H9 (cell line): Measurements from ENCODE around the gene SEPHS1. TPM values are rescaled to one million over a fixed set of nuclear protein-coding genes. Genes with fewer than 3 reads are reported as not detected.
A peak's percentile ranks its signal among the peaks of the same experiment; 100 is the strongest.

ENCODE experiments used
- DNase-seq: peaks from one replicate; pipeline ENCODE4 v3.0.0-alpha.2; 2017
- H2AFZ ChIP-seq: one replicate; pipeline ENCODE4 v1.6.1; 2013; ENCODE audit warnings: mild to moderate bottlenecking, low read length, control low read depth, moderate library complexity
- H2AK5ac ChIP-seq: 2 replicates; pipeline ENCODE4 v1.6.1; 2013; ENCODE audit warnings: low read length, control low read depth, mixed read lengths; ENCODE audit not compliant: insufficient read length
- H2BK120ac ChIP-seq: one replicate; pipeline ENCODE4 v1.6.1; 2013; ENCODE audit warnings: low read depth, mild to moderate bottlenecking, low read length, control low read depth, inconsistent platforms; ENCODE audit not compliant: poor library complexity, severe bottlenecking
- H2BK12ac ChIP-seq: 2 replicates; pipeline ENCODE4 v1.6.1; 2013; ENCODE audit warnings: low read length, control low read depth, mixed read lengths, low read depth; ENCODE audit not compliant: insufficient read length
- H2BK15ac ChIP-seq: 2 replicates; pipeline ENCODE4 v1.6.1; 2013; ENCODE audit warnings: low read depth, low read length, control low read depth
- H2BK20ac ChIP-seq: one replicate; pipeline ENCODE4 v1.6.1; 2013; ENCODE audit warnings: low read depth, mild to moderate bottlenecking, low read length, control low read depth, inconsistent platforms; ENCODE audit not compliant: poor library complexity, severe bottlenecking
- H2BK5ac ChIP-seq: 2 replicates; pipeline ENCODE4 v1.6.1; 2013; ENCODE audit warnings: low read length, control low read depth, mixed read lengths; ENCODE audit not compliant: insufficient read length
- H3K14ac ChIP-seq: 2 replicates; pipeline ENCODE4 v1.6.1; 2013; ENCODE audit warnings: low read length, control low read depth; ENCODE audit not compliant: insufficient read depth
- H3K18ac ChIP-seq: 2 replicates; pipeline ENCODE4 v1.6.1; 2013; ENCODE audit warnings: low read depth, mild to moderate bottlenecking, mixed read lengths, low read length, control low read depth; ENCODE audit not compliant: insufficient read length
- H3K23ac ChIP-seq: 2 replicates; pipeline ENCODE4 v1.6.1; 2013; ENCODE audit warnings: low read length, control low read depth, mixed read lengths, low read depth; ENCODE audit not compliant: insufficient read length
- H3K23me2 ChIP-seq: 2 replicates; pipeline ENCODE4 v1.6.1; 2013; ENCODE audit warnings: low read depth, mild to moderate bottlenecking, mixed read lengths, low read length, control low read depth; ENCODE audit not compliant: insufficient read length, poor library complexity, severe bottlenecking
- H3K27ac ChIP-seq: 2 replicates; pipeline ENCODE4 v1.5.1; 2013; ENCODE audit warnings: low read length, control low read depth, mixed read lengths, low read depth; ENCODE audit not compliant: insufficient read length
- H3K27me3 ChIP-seq: 2 replicates; pipeline ENCODE4 v1.6.1; 2013; ENCODE audit warnings: low read length, control low read depth, inconsistent platforms; ENCODE audit not compliant: insufficient read depth
- H3K4ac ChIP-seq: 2 replicates; pipeline ENCODE4 v1.6.1; 2013; ENCODE audit warnings: low read depth, mild to moderate bottlenecking, control low read depth, inconsistent platforms, low read length, moderate library complexity
- H3K4me1 ChIP-seq: 2 replicates; pipeline ENCODE4 v1.6.1; 2013; ENCODE audit warnings: low read length, control low read depth, inconsistent platforms; ENCODE audit not compliant: insufficient read depth
- H3K4me2 ChIP-seq: 2 replicates; pipeline ENCODE4 v1.6.1; 2013; ENCODE audit warnings: low read length, control low read depth, mixed read lengths; ENCODE audit not compliant: insufficient read length, insufficient read depth
- H3K56ac ChIP-seq: 2 replicates; pipeline ENCODE4 v1.6.1; 2013; ENCODE audit warnings: low read depth, mild to moderate bottlenecking, mixed read lengths, low read length, control low read depth; ENCODE audit not compliant: insufficient read length
- H3K79me1 ChIP-seq: 2 replicates; pipeline ENCODE4 v1.6.1; 2013; ENCODE audit warnings: low read depth, mild to moderate bottlenecking, moderate library complexity, low read length, control low read depth, inconsistent platforms; ENCODE audit not compliant: insufficient read depth, poor library complexity, severe bottlenecking
- H3K79me2 ChIP-seq: 2 replicates; pipeline ENCODE4 v1.6.1; 2013; ENCODE audit warnings: low read length, control low read depth, inconsistent platforms; ENCODE audit not compliant: insufficient read depth
- H3K9ac ChIP-seq: 2 replicates; pipeline ENCODE4 v1.6.1; 2013; ENCODE audit warnings: low read length, control low read depth, mixed read lengths; ENCODE audit not compliant: insufficient read length; ENCODE audit errors: extremely low read depth
- H3K9me3 ChIP-seq: one replicate; pipeline ENCODE4 v1.6.1; 2013; ENCODE audit warnings: low read depth, low read length, inconsistent platforms; ENCODE audit not compliant: control insufficient read depth
- H3T11ph ChIP-seq: one replicate; pipeline ENCODE4 v1.6.1; 2013; ENCODE audit warnings: mild to moderate bottlenecking, low read length, control low read depth, inconsistent platforms
- H4K20me1 ChIP-seq: one replicate; pipeline ENCODE4 v1.6.1; 2013; ENCODE audit not compliant: control insufficient read depth, insufficient read length, insufficient read depth
- H4K5ac ChIP-seq: 2 replicates; pipeline ENCODE4 v1.6.1; 2013; ENCODE audit warnings: low read depth, mild to moderate bottlenecking, mixed read lengths, low read length, control low read depth; ENCODE audit not compliant: insufficient read length
- H4K8ac ChIP-seq: replicated peaks from 2 replicates; pipeline ENCODE4 v1.6.1; 2013; ENCODE audit warnings: low read length, control low read depth, mixed read lengths, low read depth; ENCODE audit not compliant: insufficient read length
- H4K91ac ChIP-seq: 2 replicates; pipeline ENCODE4 v1.6.1; 2013; ENCODE audit warnings: low read depth, mild to moderate bottlenecking, moderate library complexity, mixed read lengths, low read length, control low read depth; ENCODE audit not compliant: insufficient read length
- H3K27ac Mint-ChIP-seq, 3 experiments: 2 replicates in 2 of 3; 3 replicates in 1 of 3; pipeline ENCODE4 v1.8.0; 2020 to 2021; ENCODE audit warnings: mixed read lengths in 3 of 3, mild to moderate bottlenecking in 1 of 3, moderate library complexity in 1 of 3
- H3K27me3 Mint-ChIP-seq: 2 replicates; pipeline ENCODE4 v1.8.0; 2021; ENCODE audit warnings: low read depth, mild to moderate bottlenecking, moderate library complexity, mixed read lengths
- H3K36me3 Mint-ChIP-seq, 3 experiments: 2 replicates in 2 of 3; 3 replicates in 1 of 3; pipeline ENCODE4 v1.8.0; 2020 to 2021; ENCODE audit warnings: low read depth in 3 of 3, mixed read lengths in 3 of 3; ENCODE audit not compliant: insufficient read depth in 1 of 3
- H3K4me1 Mint-ChIP-seq, 2 experiments: 2 replicates each; pipeline ENCODE4 v1.8.0; 2020; ENCODE audit warnings: mixed read lengths in 2 of 2
- H3K4me3 Mint-ChIP-seq, 2 experiments: 2 replicates in 1 of 2; 3 replicates in 1 of 2; pipeline ENCODE4 v1.8.0; 2020 to 2021; ENCODE audit warnings: mild to moderate bottlenecking in 2 of 2, mixed read lengths in 2 of 2, moderate library complexity in 1 of 2
- H3K9me3 Mint-ChIP-seq, 2 experiments: 2 replicates in 1 of 2; 3 replicates in 1 of 2; pipeline ENCODE4 v1.8.0; 2020; ENCODE audit warnings: mild to moderate bottlenecking in 2 of 2, mixed read lengths in 2 of 2, moderate library complexity in 1 of 2
- CTCF ChIP-seq: fragments of 200-600 bp; sonication (generic); conservative IDR thresholded peaks from 3 replicates; pipeline ENCODE4 v1.8.0; 2021; ENCODE audit warnings: antibody characterized with exemption, mild to moderate bottlenecking
- WGBS: extraction: QIAGEN DNeasy Blood & Tissue Kit; methylation state at CpG from one replicate; pipeline ENCODE4 v1.1.7; 2013; ENCODE audit warnings: missing lambda C conversion rate, low lambda C conversion rate, mixed read lengths; ENCODE audit not compliant: insufficient read length; ENCODE audit errors: extremely low coverage; 5-methylcytosine and 5-hydroxymethylcytosine counted together
- total RNA-seq: library from RNA; stranded (reverse); gene quantifications from 2 replicates; pipeline ENCODE4 v1.2.1, GENCODE V29; 2021

Gene SEPHS1
- total RNA-seq, 1 experiment from 2014 or later: 366 TPM

- peak; percentile 96 for DNase-seq
Observed at GRCh38 chr10:13349463-13350274, 1.6 kb upstream of the SEPHS1 start.

More at GRCh38 chr10:13349463-13350274, 1.6 kb upstream of the SEPHS1 start:
- Mint-ChIP-seq H3K4me1 (peaks cover 71 to 72% of the 10 kb centered on the region in 2 experiments), H3K27ac (peak overlapping the region; percentile 95 to 100 (median 100)), H3K9me3 (no peaks in the 10 kb centered on the region; a peak in 2 of 5 replicates), H3K27me3 (no peaks in the 10 kb centered on the region), H3K4me3 (peak overlapping the region; percentile 85 to 93), H3K36me3 (peaks cover 0 to 22% (median 12%) of the 10 kb centered on the region in 3 experiments; a peak in 5 of 7 replicates)
- Histone ChIP-seq H3K23ac (no peak overlapping the region), H3K4me1 (peaks cover 8% of the 10 kb centered on the region; the same call in 1 of the 2 replicates), H3K23me2 (peaks cover 23% of the 10 kb centered on the region), H2BK15ac (no peak overlapping the region), H3K79me2 (peaks cover 23% of the 10 kb centered on the region), H2BK12ac (peak overlapping the region; percentile 17), H3T11ph (peak overlapping the region; percentile 8), H4K5ac (peak overlapping the region; percentile 100), H3K27ac (peak overlapping the region; percentile 100), H2AK5ac (peak overlapping the region; percentile 23), H3K18ac (peak overlapping the region; percentile 91), H3K79me1 (no peaks in the 10 kb centered on the region), H3K14ac (peak overlapping the region; percentile 93), H3K4ac (no peak overlapping the region; the same call in 1 of the 2 replicates), H3K9me3 (no peaks in the 10 kb centered on the region), H3K56ac (peak overlapping the region; percentile 99), H2BK20ac (no peak overlapping the region), H3K27me3 (no peaks in the 10 kb centered on the region), H2BK120ac (peak overlapping the region; percentile 87), H2BK5ac (peak overlapping the region; percentile 100), H4K8ac (peak overlapping the region; percentile 99), H3K4me2 (peak overlapping the region; percentile 98), H3K9ac (peak overlapping the region; percentile 88), H2AFZ (no peak overlapping the region), H4K20me1 (no peaks in the 10 kb centered on the region), H4K91ac (peak overlapping the region; percentile 72)
- no CpG with 5 or more reads among the region's 25 CpGs for WGBS
- TF ChIP-seq CTCF: no peak
